ENCODE measurements around the gene CAMTA1. TPM values are rescaled to one million over a fixed set of nuclear protein-coding genes. Genes with fewer than 3 reads are reported as not detected.

Gene CAMTA1
- total RNA-seq, 1 donor from 2014 or later, result 77.6 TPM

DNA sequence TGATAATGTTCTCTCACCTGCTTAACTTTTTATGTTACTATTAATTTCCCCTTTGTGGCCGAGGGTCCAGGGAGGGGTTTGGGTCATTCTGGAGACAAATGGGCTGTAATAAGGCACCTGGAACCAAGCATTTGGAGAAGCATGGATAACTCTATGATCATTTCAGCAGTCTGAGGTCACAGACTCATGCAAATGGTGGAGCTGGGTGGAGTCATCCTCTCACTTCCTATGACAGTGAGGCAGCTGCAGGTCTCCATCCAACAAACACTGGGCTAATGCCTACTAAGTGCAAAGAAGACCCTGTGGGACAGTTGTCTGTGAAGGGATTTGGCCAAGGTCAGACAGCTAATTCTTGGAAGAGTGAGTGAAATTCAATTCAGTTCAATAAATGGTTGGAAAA lies 28.8 kb upstream of the CAMTA1 start:
- DNase-seq (ENCODE audit: low read depth), result no peak

DNA sequence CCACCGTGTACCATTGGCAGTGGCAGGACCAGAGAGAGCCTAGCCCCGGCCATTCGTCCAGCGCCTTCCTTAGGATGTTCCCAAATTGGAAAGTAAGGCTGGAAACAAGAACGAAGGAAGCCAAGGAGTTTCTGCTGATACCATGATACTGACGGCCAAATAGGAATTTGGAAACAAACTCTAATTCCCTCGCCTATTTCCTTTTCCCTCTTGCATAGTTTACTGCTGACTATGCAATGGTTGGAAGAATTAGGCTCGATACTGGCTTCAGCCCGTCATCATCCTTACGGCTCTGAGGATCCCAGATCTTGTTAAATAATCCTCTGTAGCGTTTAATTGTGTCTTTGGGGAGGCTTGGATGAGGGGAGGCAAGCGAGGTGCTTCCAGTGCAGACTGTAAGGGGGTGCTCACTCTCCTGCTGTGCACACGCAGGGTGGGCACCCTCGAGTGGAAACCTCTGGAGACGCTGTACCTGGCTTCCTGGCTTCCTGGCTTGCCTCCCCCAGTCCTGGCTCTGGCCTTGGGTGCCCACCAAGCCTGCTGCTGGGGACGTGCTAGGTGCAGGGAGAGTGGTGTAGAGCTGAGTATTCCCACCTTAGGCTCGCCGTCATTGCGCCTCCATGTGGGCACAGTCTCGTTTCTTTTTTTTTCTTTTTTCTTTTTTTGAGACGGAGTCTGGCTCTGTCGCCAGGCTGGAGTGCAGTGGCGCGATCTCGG lies 27.4 kb upstream of the CAMTA1 start:
- no peaks in the 10 kb centered on the region for H3K36me3 ChIP-seq (ENCODE audit: insufficient read depth, low read length)
- no peaks in the 10 kb centered on the region for H3K9me3 Mint-ChIP-seq (ENCODE audit: unreplicated experiment)
- H3K4me1 Mint-ChIP-seq (ENCODE audit: low read depth, unreplicated experiment), result no peaks in the 10 kb centered on the region
- no peaks in the 10 kb centered on the region for H3K79me2 ChIP-seq (ENCODE audit: insufficient read depth, low read length)
- H3K27me3 ChIP-seq (ENCODE audit: insufficient read depth, low read length), result peaks cover 7% of the 10 kb centered on the region
- H3K9ac ChIP-seq (ENCODE audit: low read length), result no peak overlapping the region
- no peak overlapping the region for H3K27ac Mint-ChIP-seq (ENCODE audit: unreplicated experiment)
- no peak overlapping the region for H3K4me2 ChIP-seq (ENCODE audit: low read length)
- H3K4me3 Mint-ChIP-seq (ENCODE audit: unreplicated experiment), result no peak overlapping the region
- no peaks in the 10 kb centered on the region for H4K20me1 ChIP-seq (ENCODE audit: insufficient read depth, low read length)
- no peak overlapping the region for H3K27ac ChIP-seq (ENCODE audit: low read depth, low read length)
- H3K27me3 Mint-ChIP-seq (ENCODE audit: low read depth, unreplicated experiment), result peaks cover 7% of the 10 kb centered on the region
- no peak overlapping the region for H2AFZ ChIP-seq (ENCODE audit: low read depth, low read length)
- H3K4me3 ChIP-seq (ENCODE audit: insufficient read depth, low read depth, low read length), result no peak overlapping the region
- no peak for DNase-seq (ENCODE audit: low read depth)
- TF ChIP-seq, protein P1, sequence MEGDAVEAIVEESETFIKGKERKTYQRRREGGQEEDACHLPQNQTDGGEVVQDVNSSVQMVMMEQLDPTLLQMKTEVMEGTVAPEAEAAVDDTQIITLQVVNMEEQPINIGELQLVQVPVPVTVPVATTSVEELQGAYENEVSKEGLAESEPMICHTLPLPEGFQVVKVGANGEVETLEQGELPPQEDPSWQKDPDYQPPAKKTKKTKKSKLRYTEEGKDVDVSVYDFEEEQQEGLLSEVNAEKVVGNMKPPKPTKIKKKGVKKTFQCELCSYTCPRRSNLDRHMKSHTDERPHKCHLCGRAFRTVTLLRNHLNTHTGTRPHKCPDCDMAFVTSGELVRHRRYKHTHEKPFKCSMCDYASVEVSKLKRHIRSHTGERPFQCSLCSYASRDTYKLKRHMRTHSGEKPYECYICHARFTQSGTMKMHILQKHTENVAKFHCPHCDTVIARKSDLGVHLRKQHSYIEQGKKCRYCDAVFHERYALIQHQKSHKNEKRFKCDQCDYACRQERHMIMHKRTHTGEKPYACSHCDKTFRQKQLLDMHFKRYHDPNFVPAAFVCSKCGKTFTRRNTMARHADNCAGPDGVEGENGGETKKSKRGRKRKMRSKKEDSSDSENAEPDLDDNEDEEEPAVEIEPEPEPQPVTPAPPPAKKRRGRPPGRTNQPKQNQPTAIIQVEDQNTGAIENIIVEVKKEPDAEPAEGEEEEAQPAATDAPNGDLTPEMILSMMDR (IDR thresholded peaks at IDR 0.05; ENCODE audit: insufficient read depth, low read depth, low read length), result no peak
- TF ChIP-seq EZH2 (IDR thresholded peaks at IDR 0.05; ENCODE audit: insufficient read depth, low read length), result no peak
- no peak for FAIRE-seq
- no peaks in the 10 kb centered on the region for H3K4me1 ChIP-seq (ENCODE audit: insufficient read depth, low read length)
- H3K36me3 Mint-ChIP-seq (ENCODE audit: low read depth, unreplicated experiment), result no peaks in the 10 kb centered on the region
- H3K9me3 ChIP-seq (ENCODE audit: insufficient read depth, low read depth, low read length), result no peaks in the 10 kb centered on the region

More for the DNA sequence above, 28.8 kb upstream of the CAMTA1 start:
- peaks cover 7% of the 10 kb centered on the region for H3K27me3 Mint-ChIP-seq (ENCODE audit: low read depth, unreplicated experiment)
- Histone ChIP-seq H3K36me3 (ENCODE audit: insufficient read depth, low read length) (no peaks in the 10 kb centered on the region), H3K4me1 (ENCODE audit: insufficient read depth, low read length) (no peaks in the 10 kb centered on the region), H3K9ac (ENCODE audit: low read length) (no peak overlapping the region), H3K27ac (ENCODE audit: low read depth, low read length) (no peak overlapping the region), H2AFZ (ENCODE audit: low read depth, low read length) (no peak overlapping the region), H3K79me2 (ENCODE audit: insufficient read depth, low read length) (no peaks in the 10 kb centered on the region), H3K27me3 (ENCODE audit: insufficient read depth, low read length) (peaks cover 9% of the 10 kb centered on the region), H3K9me3 (ENCODE audit: insufficient read depth, low read depth, low read length) (no peaks in the 10 kb centered on the region), H3K4me3 (ENCODE audit: insufficient read depth, low read depth, low read length) (no peak overlapping the region), H3K4me2 (ENCODE audit: low read length) (no peak overlapping the region), H4K20me1 (ENCODE audit: insufficient read depth, low read length) (no peaks in the 10 kb centered on the region)
- no peaks in the 10 kb centered on the region for H3K36me3 Mint-ChIP-seq (ENCODE audit: low read depth, unreplicated experiment)
- H3K4me3 Mint-ChIP-seq (ENCODE audit: unreplicated experiment), result no peak overlapping the region
- no peaks in the 10 kb centered on the region for H3K4me1 Mint-ChIP-seq (ENCODE audit: low read depth, unreplicated experiment)
- no peak for TF ChIP-seq EZH2 (IDR thresholded peaks at IDR 0.05; ENCODE audit: insufficient read depth, low read length)
- TF ChIP-seq, protein P1 (IDR thresholded peaks at IDR 0.05; ENCODE audit: insufficient read depth, low read depth, low read length), result no peak
- no peaks in the 10 kb centered on the region for H3K9me3 Mint-ChIP-seq (ENCODE audit: unreplicated experiment)
- no peak overlapping the region for H3K27ac Mint-ChIP-seq (ENCODE audit: unreplicated experiment)
- no peak for FAIRE-seq

DNA sequence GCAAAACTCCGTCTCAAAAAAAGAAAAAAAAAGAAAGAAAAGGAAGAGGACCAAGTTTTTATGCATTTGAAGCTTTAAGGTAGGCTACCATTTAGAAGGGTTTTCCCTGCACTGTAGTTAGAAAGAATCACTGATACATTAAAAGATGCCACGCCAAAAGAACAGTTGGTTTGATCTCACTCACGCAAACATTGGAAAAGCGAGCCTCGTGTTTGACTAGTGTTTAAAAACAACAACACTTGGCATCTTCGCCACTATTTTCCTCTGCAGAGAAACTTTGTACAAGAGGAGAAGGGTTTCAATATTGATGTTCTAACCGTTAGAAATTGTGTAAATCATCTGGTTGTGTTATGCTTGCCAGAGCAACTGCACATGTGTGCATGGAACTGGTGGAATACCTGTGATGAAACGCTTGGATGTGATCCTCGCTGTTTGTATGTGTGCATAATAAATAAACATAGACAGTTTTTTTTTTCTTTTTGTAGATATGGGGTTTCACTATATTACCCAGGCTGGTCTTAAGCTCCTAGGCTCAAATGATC lies 24.0 kb upstream of the CAMTA1 start:
- Mint-ChIP-seq H3K4me3 (ENCODE audit: unreplicated experiment) (no peak overlapping the region), H3K36me3 (ENCODE audit: low read depth, unreplicated experiment) (no peaks in the 10 kb centered on the region), H3K4me1 (ENCODE audit: low read depth, unreplicated experiment) (no peaks in the 10 kb centered on the region), H3K27me3 (ENCODE audit: low read depth, unreplicated experiment) (peaks cover 11% of the 10 kb centered on the region), H3K9me3 (ENCODE audit: unreplicated experiment) (no peaks in the 10 kb centered on the region), H3K27ac (ENCODE audit: unreplicated experiment) (no peak overlapping the region)
- Histone ChIP-seq H3K79me2 (ENCODE audit: insufficient read depth, low read length) (no peaks in the 10 kb centered on the region), H2AFZ (ENCODE audit: low read depth, low read length) (no peak overlapping the region), H3K27ac (ENCODE audit: low read depth, low read length) (no peak overlapping the region), H4K20me1 (ENCODE audit: insufficient read depth, low read length) (no peaks in the 10 kb centered on the region), H3K9me3 (ENCODE audit: insufficient read depth, low read depth, low read length) (no peaks in the 10 kb centered on the region), H3K4me1 (ENCODE audit: insufficient read depth, low read length) (no peaks in the 10 kb centered on the region), H3K36me3 (ENCODE audit: insufficient read depth, low read length) (no peaks in the 10 kb centered on the region), H3K27me3 (ENCODE audit: insufficient read depth, low read length) (no peaks in the 10 kb centered on the region), H3K4me3 (ENCODE audit: insufficient read depth, low read depth, low read length) (no peak overlapping the region), H3K9ac (ENCODE audit: low read length) (no peak overlapping the region), H3K4me2 (ENCODE audit: low read length) (no peak overlapping the region)
- FAIRE-seq (no peak), DNase-seq (ENCODE audit: low read depth) (no peak)
- TF ChIP-seq, protein P1 (IDR thresholded peaks at IDR 0.05; ENCODE audit: insufficient read depth, low read depth, low read length), result no peak
- no peak for TF ChIP-seq EZH2 (IDR thresholded peaks at IDR 0.05; ENCODE audit: insufficient read depth, low read length)

Measured in astrocyte (in vitro differentiated cells and primary cell).